IMR-90 (cell line): Measurements from ENCODE around the gene GNG7. TPM values are rescaled to one million over a fixed set of nuclear protein-coding genes. Genes with fewer than 3 reads are reported as not detected.
A peak's percentile ranks its signal among the peaks of the same experiment; 100 is the strongest.

Experiments used
- ATAC-seq: fragments of 200-7000 bp; cut with Tn5 transposase; 2 replicates; pipeline ENCODE4 v1.9.1; 2020; ENCODE audit warnings: low read depth, mild to moderate bottlenecking, moderate library complexity
- BruUV-seq: library from RNA; stranded (reverse); fragments of 400-500 nt; replicated peaks from 2 replicates; lab custom pipeline; 2021; lab: Mats Ljungman, UMichigan
- CTCF ChIA-PET: fragments of 300-600 bp; formaldehyde crosslinking; extraction: SDS; loops from one replicate; lab custom pipeline; 2021; ENCODE audit warnings: antibody characterized with exemption; lab: Yijun Ruan, JAX
- POLR2A ChIA-PET: fragments of 300-600 bp; sonication (Branson Sonifier 250); formaldehyde crosslinking; loops from one replicate; lab custom pipeline; 2022; ENCODE audit warnings: antibody characterized with exemption; ENCODE audit not compliant: unreplicated experiment; lab: Charles Lee
- DNase-seq: peaks from one replicate; pipeline ENCODE4 v3.0.0; 2013
- H2AFZ ChIP-seq: replicated peaks from 2 replicates; pipeline ENCODE3; 2013; ENCODE audit warnings: low read length, mild to moderate bottlenecking; ENCODE audit not compliant: poor library complexity
- H2AK5ac ChIP-seq: 2 replicates; pipeline ENCODE4 v1.6.1; 2013; ENCODE audit warnings: low read depth, low read length, inconsistent platforms
- H2AK9ac ChIP-seq: replicated peaks from 2 replicates; pipeline ENCODE3; 2013; ENCODE audit warnings: mild to moderate bottlenecking, low read depth, low read length, moderate library complexity; ENCODE audit not compliant: poor library complexity
- H2BK120ac ChIP-seq: 2 replicates; pipeline ENCODE4 v1.6.1; 2013; ENCODE audit warnings: low read depth, low read length, inconsistent platforms
- H2BK15ac ChIP-seq: 3 replicates; pipeline ENCODE4 v1.6.1; 2013; ENCODE audit warnings: low read depth, low read length, inconsistent platforms
- H2BK20ac ChIP-seq: 2 replicates; pipeline ENCODE4 v1.6.1; 2013; ENCODE audit warnings: low read depth, mild to moderate bottlenecking, inconsistent platforms, low read length, moderate library complexity
- H2BK5ac ChIP-seq: 2 replicates; pipeline ENCODE4 v1.6.1; 2013; ENCODE audit warnings: mild to moderate bottlenecking, low read depth, low read length, inconsistent platforms; ENCODE audit not compliant: poor library complexity, severe bottlenecking
- H3K14ac ChIP-seq: replicated peaks from 2 replicates; pipeline ENCODE4 v1.6.1; 2013; ENCODE audit warnings: low read depth, low read length, inconsistent platforms
- H3K18ac ChIP-seq: 2 replicates; pipeline ENCODE4 v1.6.1; 2013; ENCODE audit warnings: low read depth, low read length, control low read depth
- H3K23ac ChIP-seq: 2 replicates; pipeline ENCODE4 v1.6.1; 2013; ENCODE audit warnings: low read depth, low read length, inconsistent platforms
- H3K27ac ChIP-seq: 2 replicates; pipeline ENCODE4 v1.5.1; 2013; ENCODE audit warnings: mild to moderate bottlenecking, control low read depth, low read length; ENCODE audit not compliant: insufficient read depth
- H3K27me3 ChIP-seq: 2 replicates; pipeline ENCODE4 v1.6.1; 2013; ENCODE audit warnings: low read length; ENCODE audit not compliant: control insufficient read depth, insufficient read depth
- H3K36me3 ChIP-seq: 2 replicates; pipeline ENCODE4 v1.6.1; 2013; ENCODE audit warnings: low read length, mixed read lengths; ENCODE audit not compliant: control insufficient read depth, insufficient read depth
- H3K4ac ChIP-seq: 2 replicates; pipeline ENCODE4 v1.6.1; 2013; ENCODE audit warnings: low read depth, low read length, inconsistent platforms
- H3K4me1 ChIP-seq: 2 replicates; pipeline ENCODE4 v1.6.1; 2013; ENCODE audit warnings: low read length, mixed read lengths; ENCODE audit not compliant: control insufficient read depth, insufficient read depth
- H3K4me2 ChIP-seq: 2 replicates; pipeline ENCODE4 v1.6.1; 2013; ENCODE audit warnings: low read depth, mild to moderate bottlenecking, control low read depth, low read length, moderate library complexity
- H3K4me3 ChIP-seq: 2 replicates; pipeline ENCODE4 v1.5.1; 2013; ENCODE audit warnings: low read depth, mild to moderate bottlenecking, control low read depth, low read length, moderate library complexity; ENCODE audit not compliant: insufficient read depth
- H3K56ac ChIP-seq: 2 replicates; pipeline ENCODE4 v1.6.1; 2013; ENCODE audit warnings: low read length, inconsistent platforms; ENCODE audit not compliant: insufficient read depth; ENCODE audit errors: extremely low read depth
- H3K79me1 ChIP-seq, 2 experiments: 2 replicates each; pipeline ENCODE4 v1.6.1; 2013; ENCODE audit warnings: low read length in 2 of 2, inconsistent platforms in 1 of 2, low read depth in 1 of 2
- H3K9ac ChIP-seq: 2 replicates; pipeline ENCODE4 v1.6.1; 2013; ENCODE audit warnings: low read depth, low read length, control low read depth
- H3K9me1 ChIP-seq: 2 replicates; pipeline ENCODE4 v1.6.1; 2013; ENCODE audit warnings: low read length, inconsistent platforms; ENCODE audit not compliant: insufficient read depth
- H3K9me3 ChIP-seq: 2 replicates; pipeline ENCODE4 v1.6.1; 2013; ENCODE audit warnings: low read length; ENCODE audit not compliant: control insufficient read depth, insufficient read depth
- H4K20me1 ChIP-seq: 2 replicates; pipeline ENCODE4 v1.6.1; 2013; ENCODE audit warnings: low read length, inconsistent platforms; ENCODE audit not compliant: insufficient read depth
- H4K5ac ChIP-seq: 2 replicates; pipeline ENCODE4 v1.6.1; 2013; ENCODE audit warnings: mild to moderate bottlenecking, low read depth, low read length, control low read depth
- H4K8ac ChIP-seq, 2 experiments: 2 replicates each; pipeline ENCODE4 v1.6.1; 2013; ENCODE audit warnings: low read depth in 2 of 2, low read length in 2 of 2, control low read depth in 1 of 2, inconsistent platforms in 1 of 2
- H4K91ac ChIP-seq: 2 replicates; pipeline ENCODE4 v1.6.1; 2013; ENCODE audit warnings: low read depth, low read length, inconsistent platforms; ENCODE audit not compliant: insufficient read depth
- CEBPB ChIP-seq: IDR thresholded peaks from 2 replicates; pipeline ENCODE4 v1.6.1; 2012; ENCODE audit warnings: low read depth, low read length, improper control_type of control experiment
- CTCF ChIP-seq: conservative IDR thresholded peaks from 2 replicates; pipeline ENCODE4 v1.5.1; 2012; ENCODE audit warnings: mild to moderate bottlenecking, low read depth, low read length, improper control_type of control experiment
- FOS ChIP-seq: fragments of 150-350 bp; IDR thresholded peaks from 2 replicates; pipeline ENCODE4 v1.6.1; 2016; ENCODE audit warnings: low read depth, low read length
- NFE2L2 ChIP-seq: fragments of 150-350 bp; IDR thresholded peaks from 2 replicates; pipeline ENCODE4 v1.6.1; 2016; ENCODE audit warnings: low read depth, mild to moderate bottlenecking, low read length
- RAD21 ChIP-seq: IDR thresholded peaks from 2 replicates; pipeline ENCODE4 v1.6.1; 2012; ENCODE audit warnings: low read length, improper control_type of control experiment
- RCOR1 ChIP-seq: IDR thresholded peaks from 2 replicates; pipeline ENCODE4 v1.6.1; 2012; ENCODE audit warnings: mild to moderate bottlenecking, low read length, improper control_type of control experiment; ENCODE audit not compliant: insufficient replicate concordance
- RFX5 ChIP-seq: IDR thresholded peaks from 2 replicates; pipeline ENCODE4 v1.8.0; 2012; ENCODE audit warnings: low read depth, mild to moderate bottlenecking, low read length, moderate library complexity
- USF2 ChIP-seq: fragments of 150-350 bp; IDR thresholded peaks from 2 replicates; pipeline ENCODE4 v1.6.1; 2017; ENCODE audit warnings: mild to moderate bottlenecking, antibody characterized with exemption, low read length, low read depth
- WGBS, 2 experiments: methylation state at CpG; one replicate each; pipeline versions ENCODE4 v1.1.5 to v1.1.7; 2013; ENCODE audit warnings: missing lambda C conversion rate in 2 of 2; ENCODE audit not compliant: insufficient read length in 1 of 2; ENCODE audit errors: extremely low coverage in 2 of 2; 5-methylcytosine and 5-hydroxymethylcytosine counted together
- dilution Hi-C: fragments of 300-500 bp; cut with HindIII; formaldehyde crosslinking; loops from one replicate; pipeline ENCODE4 v1.14.3; 2018; ENCODE audit warnings: low sequenced_read_pairs; ENCODE audit not compliant: unreplicated experiment
- in situ Hi-C: fragments of 300-500 bp; cut with MboI; formaldehyde crosslinking; loops from 3 replicates; pipeline ENCODE4 v1.14.3; 2019; ENCODE audit warnings: low sequenced_read_pairs, inconsistent platforms, mixed read lengths
- intact Hi-C: fragments of 100-400 bp; cut with micrococcal nuclease; formaldehyde crosslinking; loops from 2 replicates; pipeline ENCODE4 v1.10.0; 2022
- polyA plus RNA-seq, 3 experiments: library from polyadenylated mRNA; depleted of rRNA; stranded (reverse); fragments of >200 nt; gene quantifications; 2 replicates each; pipeline ENCODE4 v1.2.3, GENCODE V29; 2012; ENCODE audit warnings: low replicate concordance in 1 of 3
- total RNA-seq: library from RNA; depleted of rRNA; stranded (reverse); fragments of >200 nt; gene quantifications from 2 replicates; pipeline ENCODE4 v1.2.3, GENCODE V29; 2012

GNG7 gene
- total and polyA plus RNA-seq, 2 of the 4 experiments (the other 2 are of a cell fraction) = under 0.01 to 0.21 TPM

GRCh38 chr19:2511570-2511969 is 190.9 kb downstream of the GNG7 start:
- Histone ChIP-seq H2AK9ac (peak overlapping the region; percentile 28), H3K56ac (no peak overlapping the region), H2AK5ac (0 out of 2 replicates have a peak overlapping the region, but pooled peaks have one; percentile 56), H3K4me1 (peaks cover 2% of the 10 kb centered on the region; the same call in 1 of the 2 replicates), H4K5ac (no peak overlapping the region), H2BK120ac (no peak overlapping the region), H2BK20ac (no peak overlapping the region), H3K4me2 (no peak overlapping the region), H3K9me3 (no peaks in the 10 kb centered on the region), H2AFZ (no peak overlapping the region), H3K9ac (no peak overlapping the region), H3K23ac (no peak overlapping the region), H3K27ac (no peak overlapping the region), H3K4me3 (no peak overlapping the region), H3K9me1 (0 out of 2 replicates have a peak, but pooled peaks cover 2% of the 10 kb centered on the region), H4K20me1 (no peaks in the 10 kb centered on the region), H3K79me1 (no peaks in the 10 kb centered on the region), H3K4ac (no peak overlapping the region), H4K91ac (no peak overlapping the region), H3K36me3 (no peaks in the 10 kb centered on the region), H4K8ac (no peak overlapping the region), H2BK5ac (no peak overlapping the region), H2BK15ac (no peak overlapping the region), H3K27me3 (no peaks in the 10 kb centered on the region), H3K14ac (no peak overlapping the region), H3K18ac (no peak overlapping the region)
- BruUV-seq = no TSS peak
- dilution Hi-C loops (no loop called here), intact Hi-C loops (no loop called here), in situ Hi-C loops (no loop called here)
- CTCF ChIA-PET = no interaction called here
- no peak for TF ChIP-seq RFX5
- TF ChIP-seq USF2 = no peak
- no peak for TF ChIP-seq CTCF
- no peak for TF ChIP-seq FOS
- no peak for TF ChIP-seq NFE2L2
- no peak for TF ChIP-seq RCOR1
- no peak for TF ChIP-seq CEBPB
- TF ChIP-seq RAD21 = no peak
- ATAC-seq (no peak), DNase-seq (no peak)
- POLR2A ChIA-PET = no interaction called here
- WGBS, 2 experiments = 97% methylated on average over 6 of the region's 22 CpGs; no CpG with 5 or more reads in 1 of the 2 experiments
